ENCODE data around the gene PDIA4.

The PDIA4 gene

DNA sequence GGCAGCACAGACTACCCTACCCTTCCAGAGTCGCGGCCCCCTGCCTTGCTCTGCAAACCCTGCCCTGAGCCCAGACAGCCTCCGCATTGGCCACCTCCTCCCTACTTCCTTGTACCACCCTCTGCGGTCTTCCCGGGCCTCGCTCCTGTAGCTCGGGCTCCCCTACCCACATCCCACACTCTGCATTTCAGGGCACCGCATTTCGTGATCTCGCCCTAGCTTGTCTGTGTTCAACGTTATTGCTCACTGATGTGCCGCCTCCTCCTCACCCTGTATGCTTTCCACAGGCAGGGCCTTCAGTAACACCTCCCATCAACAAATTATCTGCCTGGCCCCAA lies 6.6 kb downstream of the PDIA4 start:
- 0 out of 2 replicates have a peak, but pooled peaks cover under 1% of the 10 kb centered on the region for H3F3A ChIP-seq (ENCODE audit: insufficient read depth)
- no peaks in the 10 kb centered on the region for H3K36me3 ChIP-seq (ENCODE audit: low read length)
- no peak overlapping the region for H3K4me3 ChIP-seq (ENCODE audit: insufficient read depth, low read length, poor library complexity, severe bottlenecking)
- no peak overlapping the region for H3K4me2 ChIP-seq (ENCODE audit: low read depth, low read length, poor library complexity, severe bottlenecking)
- H4K20me1 ChIP-seq (ENCODE audit: low read depth, low read length) = no peaks in the 10 kb centered on the region
- no peak overlapping the region for H3K9ac ChIP-seq (ENCODE audit: low read length)
- no peaks in the 10 kb centered on the region for H3K9me3 ChIP-seq (ENCODE audit: insufficient read depth, low read length)
- TF ChIP-seq, protein P1, sequence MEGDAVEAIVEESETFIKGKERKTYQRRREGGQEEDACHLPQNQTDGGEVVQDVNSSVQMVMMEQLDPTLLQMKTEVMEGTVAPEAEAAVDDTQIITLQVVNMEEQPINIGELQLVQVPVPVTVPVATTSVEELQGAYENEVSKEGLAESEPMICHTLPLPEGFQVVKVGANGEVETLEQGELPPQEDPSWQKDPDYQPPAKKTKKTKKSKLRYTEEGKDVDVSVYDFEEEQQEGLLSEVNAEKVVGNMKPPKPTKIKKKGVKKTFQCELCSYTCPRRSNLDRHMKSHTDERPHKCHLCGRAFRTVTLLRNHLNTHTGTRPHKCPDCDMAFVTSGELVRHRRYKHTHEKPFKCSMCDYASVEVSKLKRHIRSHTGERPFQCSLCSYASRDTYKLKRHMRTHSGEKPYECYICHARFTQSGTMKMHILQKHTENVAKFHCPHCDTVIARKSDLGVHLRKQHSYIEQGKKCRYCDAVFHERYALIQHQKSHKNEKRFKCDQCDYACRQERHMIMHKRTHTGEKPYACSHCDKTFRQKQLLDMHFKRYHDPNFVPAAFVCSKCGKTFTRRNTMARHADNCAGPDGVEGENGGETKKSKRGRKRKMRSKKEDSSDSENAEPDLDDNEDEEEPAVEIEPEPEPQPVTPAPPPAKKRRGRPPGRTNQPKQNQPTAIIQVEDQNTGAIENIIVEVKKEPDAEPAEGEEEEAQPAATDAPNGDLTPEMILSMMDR (IDR thresholded peaks at IDR 0.05; ENCODE audit: insufficient read depth, low read length, poor library complexity, severe bottlenecking) = no peak
- no peak for TF ChIP-seq EZH2phosphoT487 (conservative IDR thresholded peaks at IDR 0.05; ENCODE audit: low read length)
- H3K79me2 ChIP-seq (ENCODE audit: insufficient read depth, low read length) = peaks cover 51% of the 10 kb centered on the region
- H3K27ac ChIP-seq (ENCODE audit: low read depth, low read length) = no peak overlapping the region
- no peak overlapping the region for H2AFZ ChIP-seq (ENCODE audit: low read depth, low read length, severe bottlenecking)
- H3K9me2 ChIP-seq (replicated peaks; ENCODE audit: insufficient read depth, low read length) = no peaks in the 10 kb centered on the region
- no peaks in the 10 kb centered on the region for H3K27me3 ChIP-seq (ENCODE audit: low read length)

DNA sequence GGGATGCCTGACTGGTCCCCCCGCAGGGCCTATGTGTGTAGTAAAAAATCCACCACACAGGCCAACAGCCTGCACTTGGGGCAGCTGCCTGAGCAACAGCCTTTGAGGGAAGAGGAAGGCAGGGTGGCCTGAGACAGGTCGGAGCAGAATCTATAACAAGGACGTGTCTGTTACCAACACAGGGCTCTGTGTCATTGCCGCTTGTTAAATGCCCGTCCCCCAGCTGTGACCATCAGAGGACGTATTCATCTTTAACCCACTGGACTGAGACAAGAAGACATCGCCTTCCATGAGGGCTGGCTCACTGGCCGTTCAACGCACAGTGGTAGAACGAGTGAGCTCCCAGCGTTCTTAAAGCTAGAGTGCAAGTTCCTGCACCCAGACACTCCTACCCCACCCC lies 7.8 kb downstream of the PDIA4 start:
- Histone ChIP-seq H4K20me1 (ENCODE audit: low read depth, low read length) (no peaks in the 10 kb centered on the region), H3K9me3 (ENCODE audit: insufficient read depth, low read length) (no peaks in the 10 kb centered on the region), H2AFZ (ENCODE audit: low read depth, low read length, severe bottlenecking) (no peak overlapping the region), H3K4me3 (ENCODE audit: insufficient read depth, low read length, poor library complexity, severe bottlenecking) (no peak overlapping the region), H3K9me2 (replicated peaks; ENCODE audit: insufficient read depth, low read length) (no peaks in the 10 kb centered on the region), H3K27me3 (ENCODE audit: low read length) (no peaks in the 10 kb centered on the region), H3K79me2 (ENCODE audit: insufficient read depth, low read length) (peaks cover 39% of the 10 kb centered on the region), H3K36me3 (ENCODE audit: low read length) (peaks cover 2% of the 10 kb centered on the region; the same call in 1 of the 2 replicates), H3K9ac (ENCODE audit: low read length) (no peak overlapping the region), H3K4me2 (ENCODE audit: low read depth, low read length, poor library complexity, severe bottlenecking) (no peak overlapping the region), H3F3A (ENCODE audit: insufficient read depth) (no peaks in the 10 kb centered on the region), H3K27ac (ENCODE audit: low read depth, low read length) (no peak overlapping the region)
- no peak for TF ChIP-seq EZH2phosphoT487 (conservative IDR thresholded peaks at IDR 0.05; ENCODE audit: low read length)
- TF ChIP-seq, protein P1 (IDR thresholded peaks at IDR 0.05; ENCODE audit: insufficient read depth, low read length, poor library complexity, severe bottlenecking) = no peak

DNA sequence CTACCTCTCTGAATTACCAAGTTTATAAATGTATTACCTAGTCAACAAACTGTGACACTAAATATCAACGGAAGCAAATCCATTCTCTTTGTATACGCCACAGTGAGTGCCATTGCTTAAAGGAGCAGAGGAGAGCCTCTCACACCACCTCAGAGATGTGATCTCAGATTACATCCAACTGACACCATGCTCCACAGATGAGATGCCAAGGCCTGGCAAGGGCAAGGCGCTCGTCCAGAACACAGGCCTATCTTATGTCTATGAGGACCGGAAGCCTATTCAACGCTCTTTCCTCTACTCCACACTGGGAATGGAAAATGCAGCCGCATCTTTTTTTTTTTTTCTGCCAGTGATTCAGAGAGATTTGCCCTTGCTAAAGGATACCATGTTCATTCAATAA lies 11.4 kb downstream of the PDIA4 start:
- Histone ChIP-seq H2AFZ (ENCODE audit: low read depth, low read length, severe bottlenecking) (no peak overlapping the region), H4K20me1 (ENCODE audit: low read depth, low read length) (no peaks in the 10 kb centered on the region), H3K27ac (ENCODE audit: low read depth, low read length) (no peak overlapping the region), H3K9ac (ENCODE audit: low read length) (no peak overlapping the region), H3K4me3 (ENCODE audit: insufficient read depth, low read length, poor library complexity, severe bottlenecking) (no peak overlapping the region), H3F3A (ENCODE audit: insufficient read depth) (no peaks in the 10 kb centered on the region), H3K9me2 (replicated peaks; ENCODE audit: insufficient read depth, low read length) (no peaks in the 10 kb centered on the region), H3K36me3 (ENCODE audit: low read length) (peaks cover 7% of the 10 kb centered on the region; the same call in 1 of the 2 replicates), H3K9me3 (ENCODE audit: insufficient read depth, low read length) (no peaks in the 10 kb centered on the region), H3K4me2 (ENCODE audit: low read depth, low read length, poor library complexity, severe bottlenecking) (no peak overlapping the region), H3K27me3 (ENCODE audit: low read length) (no peaks in the 10 kb centered on the region), H3K79me2 (ENCODE audit: insufficient read depth, low read length) (peaks cover 6% of the 10 kb centered on the region)
- no peak for TF ChIP-seq EZH2phosphoT487 (conservative IDR thresholded peaks at IDR 0.05; ENCODE audit: low read length)
- TF ChIP-seq, protein P1 (IDR thresholded peaks at IDR 0.05; ENCODE audit: insufficient read depth, low read length, poor library complexity, severe bottlenecking) = no peak

All from SU-DHL-6 (cell line).